Activated CD8-positive, alpha-beta memory T cell treated with anti-CD3 and anti-CD28 coated beads, Interleukin-2, amount 50 U/mL, for 4 hours (primary cell): ENCODE results near the gene PRKCH.

ENCODE experiments used
- DNase-seq: peaks from one replicate; pipeline ENCODE4 v3.0.0-alpha.2; 2020

PRKCH gene

DNA sequence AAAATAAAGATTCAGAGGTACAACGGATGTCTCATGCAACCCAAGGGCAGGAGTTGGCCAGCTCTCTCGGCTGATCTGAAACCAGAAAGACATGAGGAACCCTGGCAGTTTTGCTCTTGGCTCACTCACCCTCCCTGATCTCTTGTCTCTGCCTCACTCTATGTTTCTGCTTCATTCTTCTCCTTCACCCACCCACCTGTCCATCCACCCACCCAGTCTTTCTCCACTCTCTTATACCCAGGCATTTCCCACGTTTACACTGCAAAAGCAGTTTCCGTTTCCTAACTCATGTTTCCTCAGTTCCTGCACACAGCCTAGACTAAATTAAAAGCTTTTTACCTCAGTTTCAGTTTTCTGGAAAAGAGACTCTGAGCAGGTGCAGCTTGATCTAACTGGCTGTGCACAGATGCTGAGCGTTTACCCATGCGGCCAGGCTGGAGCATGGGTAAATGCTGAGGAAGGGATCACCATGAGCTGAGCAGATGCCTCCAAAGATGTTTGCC is 157.6 kb downstream of the PRKCH start:
- DNase-seq = no peak

DNA sequence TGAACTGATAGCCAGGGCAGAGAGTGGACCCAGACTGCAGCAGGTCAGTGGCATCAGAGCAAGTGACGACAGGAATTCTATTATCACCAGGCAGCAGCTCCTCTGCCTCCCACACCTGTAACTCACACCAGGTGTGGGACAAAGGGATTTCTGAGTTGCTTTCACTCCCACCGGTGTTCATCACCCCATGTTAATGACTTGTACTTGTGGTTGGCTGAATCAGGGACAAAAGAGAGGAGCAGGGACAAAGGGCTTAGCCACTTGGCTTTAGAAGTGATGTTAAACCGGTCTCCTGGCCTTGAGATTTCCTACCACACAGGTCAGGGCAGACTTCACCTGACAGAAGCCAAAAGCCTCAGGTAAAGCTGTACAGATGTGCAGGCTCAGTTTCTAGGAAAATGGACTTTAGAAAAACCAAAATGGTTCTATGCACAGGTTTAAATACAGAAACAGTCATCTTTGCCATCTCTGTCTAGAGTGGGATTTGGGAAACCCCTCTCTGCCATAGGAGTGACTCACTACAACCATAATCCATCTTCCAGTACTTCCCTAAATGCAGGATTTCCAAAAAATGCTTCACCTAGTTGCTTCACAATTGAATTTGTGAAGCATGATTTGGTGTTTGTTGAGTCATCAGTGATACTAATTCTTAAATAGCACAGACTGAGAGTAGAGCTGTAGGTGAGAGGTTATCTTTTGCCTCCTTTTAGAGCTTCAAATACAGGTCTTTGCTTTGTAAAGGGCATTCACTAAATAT is 158.5 kb downstream of the PRKCH start:
- DNase-seq = no peak

DNA sequence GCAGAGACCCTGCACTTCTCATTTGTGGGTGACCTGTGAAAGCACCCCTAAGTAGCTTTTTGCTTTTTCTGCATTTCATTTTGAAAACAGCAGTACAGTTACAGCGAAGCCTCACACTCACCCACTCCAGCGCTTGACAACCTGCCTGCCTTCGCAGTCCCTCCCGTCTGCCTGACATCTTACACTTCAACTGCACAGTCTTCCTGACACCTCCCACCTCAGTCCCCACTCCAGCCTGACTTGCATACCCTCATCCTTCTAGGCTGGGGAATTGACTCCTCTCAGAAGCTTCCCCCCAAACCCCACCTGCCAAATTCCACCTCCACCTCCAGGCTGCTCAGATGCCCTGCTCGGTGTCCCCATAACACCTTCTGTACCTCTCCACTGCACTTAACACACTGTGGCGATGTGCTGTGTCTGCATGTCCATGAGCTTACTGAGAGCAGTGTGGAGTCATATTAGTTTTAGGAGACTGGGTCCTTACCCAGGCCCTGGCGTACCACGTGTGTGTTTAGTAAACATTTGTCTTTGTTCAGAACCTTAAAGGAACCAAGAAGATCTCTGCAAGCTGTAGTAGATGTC is 159.4 kb downstream of the PRKCH start:
- DNase-seq = no peak

DNA sequence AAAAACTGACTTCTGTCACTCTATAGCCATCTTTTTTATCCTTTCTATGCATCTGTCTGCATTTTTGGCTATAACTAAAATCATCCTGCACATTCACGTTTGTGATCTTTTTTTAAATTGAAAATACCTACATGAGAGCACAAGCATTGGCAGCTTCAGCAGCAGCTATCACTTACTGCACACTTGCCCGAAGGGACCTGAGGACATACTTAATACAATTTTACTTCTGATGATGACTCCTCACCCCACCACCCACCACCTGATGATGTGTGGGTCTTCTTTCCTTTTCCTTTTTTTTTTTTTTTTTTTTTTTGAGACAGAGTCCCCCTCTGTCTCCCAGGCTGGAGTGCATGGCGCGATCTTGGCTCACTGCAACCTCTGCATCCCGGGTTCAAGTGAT is 160.3 kb downstream of the PRKCH start:
- DNase-seq = no peak

DNA sequence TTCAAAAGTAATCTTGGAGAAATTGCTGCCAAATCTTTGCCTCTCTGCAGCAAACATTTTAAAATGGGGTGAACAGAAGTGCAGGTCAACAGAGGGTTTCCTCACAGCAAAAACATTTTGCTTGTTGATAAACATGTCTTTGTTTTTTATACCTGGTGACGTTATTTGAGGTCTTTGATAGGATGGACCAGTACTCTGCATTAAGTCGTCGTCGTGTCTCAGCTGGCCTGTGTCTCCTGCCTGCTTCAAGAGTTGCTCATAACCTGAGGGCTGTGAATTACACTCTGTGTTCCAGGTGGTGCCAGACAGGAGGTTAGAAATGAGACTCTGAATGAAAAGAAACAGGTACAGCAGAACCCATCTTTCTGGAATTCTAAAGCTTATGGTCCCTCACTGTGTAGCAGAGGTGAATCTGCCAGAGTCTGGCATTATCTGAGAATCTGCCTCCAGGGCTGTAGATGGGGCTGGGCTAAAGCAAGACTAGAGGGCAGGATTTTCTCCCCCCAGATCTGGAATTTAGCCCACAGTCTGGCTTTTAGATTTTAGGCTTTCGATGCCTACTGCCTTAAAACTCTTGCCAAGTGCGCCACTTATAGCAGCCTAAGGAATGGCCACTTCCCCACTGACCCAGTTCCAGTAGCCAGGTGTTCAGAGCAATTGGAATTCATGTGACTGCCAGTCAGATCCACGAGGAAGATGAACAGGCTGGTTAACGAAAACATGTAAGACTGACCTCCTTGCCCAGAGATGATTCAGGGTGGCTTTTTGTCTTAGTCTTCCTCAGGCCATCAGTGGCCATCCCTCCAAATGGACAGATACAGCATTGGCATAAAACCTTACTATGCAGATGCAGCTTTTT is 161.2 kb downstream of the PRKCH start:
- no peak for DNase-seq

DNA sequence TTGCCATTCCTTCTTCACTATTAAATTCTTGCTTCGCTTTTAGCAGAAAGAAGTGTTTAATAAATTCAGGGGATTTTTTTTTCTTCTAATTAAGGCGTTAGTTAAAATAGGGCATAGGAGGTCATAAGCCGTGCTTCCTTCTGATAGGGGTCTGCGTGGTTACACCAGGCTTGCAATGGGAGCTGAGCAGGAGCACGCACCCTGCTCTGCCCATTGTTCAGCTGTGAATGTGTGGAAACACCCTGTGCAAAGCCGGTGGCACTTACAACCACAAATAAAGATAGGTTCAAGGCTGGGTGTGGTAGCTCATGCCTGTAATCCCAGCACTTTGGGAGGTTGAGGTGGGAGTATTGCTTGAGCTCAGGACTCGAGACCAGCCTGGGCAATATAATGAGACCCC is 162.1 kb downstream of the PRKCH start:
- no peak for DNase-seq

DNA sequence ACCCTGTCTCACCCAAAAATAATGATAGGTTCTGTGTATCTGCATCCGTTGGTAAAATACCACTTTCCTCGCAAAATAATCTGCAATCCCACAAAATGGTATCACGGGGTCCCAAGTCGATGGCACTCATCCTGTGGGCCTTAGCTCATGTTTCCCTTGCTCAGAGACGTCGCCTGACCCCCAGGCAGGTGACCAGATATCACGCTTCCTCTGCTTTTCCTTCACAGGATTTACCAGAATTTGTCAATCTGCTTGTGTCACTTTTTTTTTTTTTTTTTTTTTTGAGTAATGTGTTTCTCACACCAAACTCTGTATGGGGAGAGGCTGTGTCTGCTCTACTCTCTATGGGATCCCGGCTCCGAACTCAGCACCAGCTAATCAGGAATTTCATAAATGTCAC is 162.7 kb downstream of the PRKCH start:
- DNase-seq = no peak

DNA sequence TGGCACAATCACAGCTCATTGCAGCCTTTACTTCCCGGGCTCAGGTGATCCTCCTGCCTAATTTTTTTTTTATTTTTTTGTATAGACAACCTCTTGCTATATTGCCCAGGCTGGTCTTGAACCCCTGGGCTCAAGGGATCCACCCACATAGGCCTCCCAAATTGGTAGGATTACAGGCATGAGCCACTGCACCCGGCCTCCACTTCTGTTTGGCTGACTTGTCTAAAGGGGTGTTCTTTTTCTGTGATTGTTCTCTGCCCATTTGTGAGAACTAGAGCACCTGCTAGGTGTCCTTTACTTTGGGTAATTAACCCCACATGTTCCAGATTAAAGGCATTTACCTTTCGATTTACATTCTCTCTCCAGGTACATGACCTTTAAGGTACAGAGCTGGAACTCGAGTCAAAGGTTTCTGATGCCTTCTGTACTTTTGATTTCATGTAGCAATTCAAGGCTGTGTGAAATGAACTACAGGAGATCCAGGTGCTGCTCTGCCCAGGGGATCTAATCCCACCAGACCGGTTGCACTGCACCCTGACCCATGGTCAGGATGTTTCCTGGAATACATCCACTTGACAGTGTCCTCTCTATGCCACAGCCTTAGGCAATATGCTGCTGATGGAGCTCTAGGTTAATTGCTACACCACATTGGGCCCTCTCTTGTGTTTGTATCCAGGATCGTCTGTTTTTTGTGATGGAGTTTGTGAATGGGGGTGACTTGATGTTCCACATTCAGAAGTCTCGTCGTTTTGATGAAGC is 163.6 kb downstream of the PRKCH start:
- no peak for DNase-seq

DNA sequence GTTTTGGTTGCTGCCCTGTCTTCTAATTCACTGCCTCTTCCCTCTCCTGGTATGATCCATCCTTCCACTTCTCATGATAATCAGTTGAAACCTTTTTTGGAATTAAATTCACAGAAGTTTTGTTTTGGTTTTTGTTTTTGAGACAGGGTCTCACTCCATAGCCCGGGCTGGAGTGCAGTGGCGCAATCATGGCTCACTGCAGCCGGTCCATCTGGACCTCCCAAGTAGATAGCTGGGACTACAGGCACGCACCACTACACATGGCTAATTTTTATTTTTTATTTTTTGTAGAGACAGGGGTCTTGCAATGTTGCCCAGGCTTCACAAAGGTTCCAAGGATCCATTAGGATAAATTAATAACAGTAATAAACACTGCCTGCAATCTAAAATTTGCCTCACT is 164.3 kb downstream of the PRKCH start:
- DNase-seq = no peak

DNA sequence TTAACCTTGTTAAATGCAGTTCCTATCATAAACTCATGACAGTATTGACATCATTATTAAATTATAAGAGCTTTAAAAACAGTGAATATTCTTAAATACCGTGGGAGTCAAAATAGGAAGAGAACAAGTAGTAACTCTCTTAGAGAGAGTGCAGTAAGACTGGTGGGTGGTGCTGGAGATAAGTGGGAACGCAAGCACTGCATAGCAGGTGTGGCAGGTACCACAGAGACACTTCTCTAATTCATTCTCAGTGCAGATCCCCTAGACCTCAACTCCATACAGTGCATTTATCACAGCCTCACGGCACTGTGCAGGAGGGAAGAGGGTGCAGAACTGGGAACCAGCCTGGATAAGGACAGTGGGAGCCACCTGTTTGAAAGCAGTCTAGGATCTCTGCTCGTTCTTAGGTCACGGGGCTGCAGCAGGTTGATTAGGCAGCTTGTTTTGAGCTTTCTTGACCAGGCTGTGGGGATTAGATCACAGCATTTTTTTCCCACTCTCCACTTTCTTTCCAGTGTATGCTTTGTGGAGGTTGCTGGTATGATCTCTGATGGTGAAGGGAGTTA is 165.6 kb downstream of the PRKCH start:
- no peak for DNase-seq

DNA sequence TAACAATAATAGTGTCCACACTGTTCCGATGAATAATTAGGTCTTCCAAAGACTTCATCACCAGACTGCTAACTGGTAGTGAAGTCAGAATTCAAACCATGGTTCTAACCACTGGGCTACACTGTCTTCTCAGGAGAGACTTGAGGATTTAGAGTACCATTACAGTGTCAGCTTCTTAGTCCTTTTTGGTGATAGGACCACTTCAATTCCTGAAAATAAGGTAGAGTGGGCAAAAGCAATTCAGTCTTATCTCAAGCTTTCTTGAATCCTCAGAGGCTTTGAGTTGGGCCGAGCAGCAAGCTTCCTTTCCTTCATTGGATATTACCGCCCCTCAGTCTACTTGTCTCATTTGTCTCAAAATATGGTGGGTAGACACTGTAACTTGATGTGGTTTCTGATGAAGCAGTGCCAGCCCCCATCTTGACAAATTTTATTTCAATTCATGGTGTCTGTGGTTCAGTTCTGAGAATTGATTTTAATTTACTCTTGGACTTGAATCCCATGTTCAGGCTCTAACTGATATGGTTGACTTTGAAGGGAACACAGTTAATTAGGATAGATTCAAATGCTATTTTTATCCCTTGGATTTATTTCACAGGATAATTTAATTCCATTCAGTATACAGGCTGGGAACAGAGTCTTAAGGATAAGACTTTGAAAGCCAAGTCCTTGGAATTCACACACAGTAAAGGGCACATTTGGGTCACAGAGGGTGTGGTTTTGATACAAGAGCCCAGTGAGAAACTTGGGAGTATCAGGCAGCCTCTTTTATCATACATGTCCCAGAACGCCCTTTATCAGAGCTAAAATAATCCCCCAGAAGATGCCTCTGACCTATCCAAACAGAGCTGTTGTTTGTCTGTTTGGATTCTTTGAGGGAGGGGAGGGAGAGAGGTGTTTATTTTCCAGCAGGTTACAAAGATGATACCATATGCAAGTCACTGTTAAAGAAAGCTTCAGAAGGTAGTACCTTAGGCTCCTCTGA is 167.3 kb downstream of the PRKCH start:
- DNase-seq = no peak

DNA sequence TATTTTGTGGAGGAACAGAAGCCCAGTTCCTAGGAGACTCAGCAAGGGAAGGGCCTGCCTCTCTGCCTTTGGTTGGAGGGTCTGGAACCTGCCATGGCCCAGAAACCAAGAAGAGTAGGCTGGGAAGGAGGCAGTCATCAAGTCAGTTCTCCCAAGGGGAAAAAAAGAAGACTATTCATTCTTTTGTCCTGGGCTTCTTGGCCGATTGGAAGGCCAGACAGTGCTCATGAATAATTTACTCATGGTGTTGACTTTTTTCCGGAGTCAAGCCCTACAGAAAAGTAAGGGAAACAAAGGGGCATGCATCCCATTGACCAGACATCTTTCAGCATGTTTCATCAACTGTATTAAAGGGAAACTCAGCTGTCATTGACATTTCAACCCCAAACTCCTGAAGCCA is 168.1 kb downstream of the PRKCH start:
- no peak for DNase-seq

DNA sequence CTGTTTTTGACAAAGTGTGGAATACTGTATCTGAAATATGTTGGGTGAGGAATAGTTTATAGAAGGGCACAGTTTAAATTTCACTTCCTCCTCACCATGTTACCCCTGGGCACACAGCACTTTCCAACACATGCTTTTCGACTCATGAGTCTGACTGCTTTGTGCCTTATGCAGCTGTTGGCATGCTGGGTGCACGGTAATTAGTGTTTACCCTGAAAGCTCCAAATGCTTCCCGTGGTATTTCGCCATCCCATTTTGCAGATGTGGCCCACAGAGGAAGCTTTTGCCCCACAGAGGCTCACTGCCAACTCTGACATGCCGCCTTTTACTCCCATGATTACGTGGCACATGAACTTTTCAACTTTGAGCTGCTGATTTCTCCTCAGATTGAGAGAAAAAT is 168.6 kb downstream of the PRKCH start:
- no peak for DNase-seq

DNA sequence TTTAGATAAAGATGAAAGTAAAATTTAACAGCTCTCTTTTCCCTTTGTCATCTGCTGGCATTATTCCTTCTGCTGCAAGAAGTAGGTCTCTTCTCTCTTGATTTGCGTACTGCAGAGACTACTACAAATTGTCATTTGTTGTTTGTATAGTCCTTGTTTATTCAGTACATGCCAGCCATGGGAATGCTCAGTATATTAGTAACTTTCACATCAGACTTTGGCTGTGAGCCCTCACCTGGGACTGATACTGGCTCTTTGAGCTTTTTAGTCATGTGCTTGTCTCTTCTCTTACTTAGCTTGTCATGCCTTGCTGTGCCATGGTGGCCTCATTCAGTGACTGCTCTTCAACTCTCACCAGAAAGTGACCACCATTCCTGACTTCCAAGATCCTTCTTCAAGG is 169.8 kb downstream of the PRKCH start:
- DNase-seq = no peak

DNA sequence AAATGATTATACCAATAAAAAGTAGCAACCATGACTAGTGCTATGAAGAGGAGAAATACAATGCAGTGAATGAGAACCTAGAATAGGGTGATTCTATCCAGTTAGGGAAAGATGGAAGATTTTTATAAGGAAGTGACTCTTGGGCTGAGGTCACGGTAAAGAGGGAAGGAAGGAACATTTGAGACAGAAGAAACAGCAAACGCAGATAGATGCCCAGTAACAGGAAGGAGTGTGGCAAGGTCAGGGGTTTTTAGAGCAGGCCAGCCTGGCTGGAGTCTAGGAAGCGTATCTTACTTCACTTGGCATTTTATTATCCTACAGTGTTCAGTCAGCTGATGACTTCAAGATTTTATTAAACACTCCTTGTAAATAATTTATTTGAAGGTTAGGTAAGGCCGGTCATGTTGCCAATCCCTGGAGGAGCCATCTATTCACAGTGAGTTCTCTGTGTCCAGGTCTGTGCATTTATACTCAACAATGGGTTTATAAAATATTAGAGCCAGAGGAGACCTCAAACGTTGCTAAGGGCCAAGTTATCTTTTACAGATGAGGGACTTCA is 170.6 kb downstream of the PRKCH start:
- DNase-seq = no peak

DNA sequence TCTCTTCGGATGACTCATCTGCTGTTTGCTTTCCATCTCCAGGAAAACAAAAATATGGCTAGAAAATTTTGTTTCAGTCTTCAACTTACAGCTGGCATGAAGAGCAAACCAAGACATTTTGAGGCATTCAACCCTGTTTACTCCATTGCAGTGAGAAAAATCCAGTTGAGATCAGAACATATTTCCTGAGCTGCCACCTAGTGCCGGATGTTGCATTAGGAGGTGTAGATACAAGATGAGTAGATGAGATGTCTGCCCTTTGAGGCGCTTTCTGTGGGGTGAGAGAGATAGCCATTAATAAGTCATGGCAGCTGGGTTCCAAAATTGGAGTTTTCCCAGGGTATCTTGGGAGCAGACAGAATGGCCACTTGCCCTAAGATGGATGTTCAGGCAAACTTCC is 171.1 kb downstream of the PRKCH start:
- DNase-seq = no peak

DNA sequence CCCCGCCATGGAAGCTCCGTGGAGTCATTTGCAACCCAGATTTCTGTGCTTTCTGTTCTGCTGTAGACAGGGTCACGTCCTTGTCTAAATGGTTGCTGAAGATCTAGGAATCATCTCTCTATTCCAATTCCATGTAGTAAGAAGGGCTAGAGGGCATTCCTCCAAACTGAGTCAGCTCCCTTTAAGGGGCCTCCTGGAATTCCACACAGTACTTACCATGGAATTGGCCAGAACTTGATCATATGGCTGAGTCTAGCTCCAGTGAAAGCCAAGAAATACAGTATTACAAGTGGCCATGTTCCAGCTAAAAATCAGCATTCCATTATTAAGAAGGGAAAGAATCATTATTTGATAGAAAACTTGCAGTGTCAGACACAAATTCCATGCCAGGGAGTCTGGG is 171.9 kb downstream of the PRKCH start:
- no peak for DNase-seq

DNA sequence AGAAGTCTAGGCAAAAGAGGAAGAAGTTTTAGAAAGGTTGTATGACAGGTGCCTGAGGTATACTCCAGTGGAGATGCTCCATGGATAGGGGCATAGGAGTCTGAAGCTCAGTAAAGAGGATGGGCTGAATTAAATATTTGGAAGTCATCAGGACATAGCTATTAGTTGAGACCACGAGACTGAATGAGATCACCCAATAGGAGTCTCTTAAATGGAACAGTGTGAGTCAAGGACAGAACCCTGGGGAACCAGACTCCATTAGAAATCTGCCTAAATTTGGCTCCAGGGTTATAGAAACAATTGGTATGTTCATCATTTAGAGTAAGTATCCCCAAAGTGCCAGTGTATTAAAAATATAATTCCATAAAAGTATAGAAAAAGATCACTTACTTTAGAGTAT is 172.6 kb downstream of the PRKCH start:
- no peak for DNase-seq

DNA sequence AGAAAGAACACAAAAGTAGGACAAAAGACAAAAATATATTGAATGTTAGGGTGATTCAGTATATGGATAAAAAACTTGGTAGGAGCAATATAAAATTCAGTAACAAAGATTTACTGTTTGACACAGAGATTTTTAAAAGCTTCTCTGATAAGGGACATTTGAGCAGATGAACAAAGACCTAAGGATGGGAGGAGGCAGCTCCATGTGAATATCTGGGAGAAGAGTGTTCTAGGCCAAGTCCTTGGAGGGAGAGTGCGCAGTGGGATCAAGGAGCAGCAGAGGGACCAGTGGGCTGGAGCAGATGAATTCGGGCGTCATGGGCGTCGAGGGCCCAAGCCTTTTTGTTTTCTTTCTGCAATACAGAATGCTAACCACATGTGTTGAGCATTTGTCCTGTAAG is 174.4 kb downstream of the PRKCH start:
- no peak for DNase-seq

DNA sequence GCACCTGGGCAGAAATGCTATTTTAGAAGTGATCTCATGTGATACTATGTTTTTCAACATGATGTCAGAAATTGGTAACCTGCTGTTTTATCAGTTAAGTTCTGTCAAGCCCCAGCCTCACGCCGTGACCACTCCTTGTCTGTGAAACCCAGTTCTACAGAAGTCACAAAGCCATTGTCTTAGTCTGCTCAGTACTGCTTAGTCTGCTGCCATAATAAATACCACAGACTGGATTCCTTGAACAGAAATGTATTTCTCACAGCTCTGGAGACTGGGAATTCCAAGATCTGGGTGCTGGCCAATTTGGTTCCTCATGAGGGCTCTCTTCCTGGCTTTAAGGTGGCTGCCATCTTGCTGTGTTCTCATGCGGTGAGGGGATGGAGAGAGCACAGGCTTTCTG is 176.9 kb downstream of the PRKCH start:
- no peak for DNase-seq

DNA sequence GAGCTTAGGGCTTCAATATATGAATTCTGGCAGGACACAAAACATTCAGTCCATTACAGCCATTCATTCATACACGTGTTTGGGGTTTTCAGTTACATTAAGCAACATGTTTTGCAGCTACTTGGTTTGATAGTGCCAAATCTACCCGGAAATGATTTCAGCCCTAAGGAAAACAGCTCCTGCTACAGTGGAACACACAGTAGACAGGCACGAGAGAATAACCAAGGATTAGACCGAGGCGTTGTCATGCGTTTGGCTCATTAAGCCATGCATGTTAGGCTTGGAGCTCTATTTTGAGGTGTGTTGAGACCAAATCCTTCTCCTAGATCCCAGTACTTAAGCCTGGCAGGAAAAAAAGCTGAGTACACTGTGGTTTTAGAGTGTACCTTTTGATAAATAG is 177.4 kb downstream of the PRKCH start:
- no peak for DNase-seq
